ENCODE measurements around the gene DLX4. TPM values are rescaled to one million over a fixed set of nuclear protein-coding genes. Genes with fewer than 3 reads are reported as not detected.

DLX4 gene
- total and polyA plus RNA-seq, 2 of the 4 experiments (the other 2 are of a cell fraction), result not detected

DNA sequence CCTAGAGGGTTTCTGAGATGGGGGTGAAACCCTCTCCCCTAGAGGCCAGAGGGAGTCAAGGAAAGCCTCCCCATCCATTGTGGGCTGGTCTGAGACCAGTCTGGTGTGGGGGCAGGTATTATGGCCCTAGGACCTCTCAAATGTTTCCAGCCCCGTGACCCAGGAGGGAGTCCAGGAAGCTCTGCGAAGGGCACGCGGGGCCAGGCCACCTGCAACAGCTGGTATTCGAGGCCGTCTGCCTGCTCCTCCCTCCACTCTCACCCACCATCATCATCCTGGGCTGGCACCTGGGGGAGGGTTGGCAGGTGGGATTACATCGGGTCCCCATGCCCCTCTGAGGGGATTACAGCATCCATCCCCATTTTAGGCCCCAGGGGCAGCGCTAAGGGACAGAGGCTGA is 38.1 kb upstream of the DLX4 start:
- Histone ChIP-seq H3K4me2 (ENCODE audit: low read depth, low read length) (no peak overlapping the region), H2BK15ac (ENCODE audit: low read depth, low read length) (no peak overlapping the region), H3K4me3 (ENCODE audit: insufficient read depth, low read depth, low read length) (no peak overlapping the region), H3K18ac (ENCODE audit: low read depth, low read length) (no peak overlapping the region), H4K91ac (ENCODE audit: insufficient read depth, low read depth, low read length) (no peak overlapping the region), H3K9me3 (ENCODE audit: control insufficient read depth, insufficient read depth, low read length) (no peaks in the 10 kb centered on the region), H3K9ac (ENCODE audit: low read depth, low read length) (no peak overlapping the region), H4K8ac (ENCODE audit: low read depth in 2 of 2, low read length in 2 of 2) (no peak overlapping the region), H4K5ac (ENCODE audit: low read depth, low read length) (no peak overlapping the region), H3K27ac (ENCODE audit: insufficient read depth, low read length) (no peak overlapping the region), H2BK20ac (ENCODE audit: low read depth, low read length) (no peak overlapping the region), H2BK5ac (ENCODE audit: low read depth, low read length, poor library complexity, severe bottlenecking) (no peak overlapping the region), H3K4me1 (ENCODE audit: control insufficient read depth, insufficient read depth, low read length) (no peaks in the 10 kb centered on the region), H3K36me3 (ENCODE audit: control insufficient read depth, insufficient read depth, low read length) (no peaks in the 10 kb centered on the region), H2AK9ac (replicated peaks; ENCODE audit: low read depth, low read length, poor library complexity) (no peak overlapping the region), H4K20me1 (ENCODE audit: insufficient read depth, low read length) (no peaks in the 10 kb centered on the region), H3K23ac (ENCODE audit: low read depth, low read length) (no peak overlapping the region), H3K56ac (ENCODE audit: extremely low read depth, insufficient read depth, low read length) (no peak overlapping the region), H3K4ac (ENCODE audit: low read depth, low read length) (no peak overlapping the region), H3K14ac (replicated peaks; ENCODE audit: low read depth, low read length) (no peak overlapping the region), H3K79me1 (ENCODE audit: low read depth in 1 of 2, low read length in 2 of 2) (no peaks in the 10 kb centered on the region), H2AFZ (replicated peaks; ENCODE audit: low read length, poor library complexity) (no peak overlapping the region), H3K27me3 (ENCODE audit: control insufficient read depth, insufficient read depth, low read length) (peaks cover 88% of the 10 kb centered on the region), H2AK5ac (ENCODE audit: low read depth, low read length) (no peak overlapping the region), H2BK120ac (ENCODE audit: low read depth, low read length) (no peak overlapping the region), H3K9me1 (ENCODE audit: insufficient read depth, low read length) (no peaks in the 10 kb centered on the region; the same call in 1 of the 2 replicates)
- dilution Hi-C loops (cut with HindIII; ENCODE audit: low sequenced_read_pairs, unreplicated experiment) (no loop called here), intact Hi-C loops (cut with micrococcal nuclease) (no loop called here), in situ Hi-C loops (cut with MboI; ENCODE audit: low sequenced_read_pairs) (no loop called here)
- ChIA-PET POLR2A (ENCODE audit: unreplicated experiment) (interaction anchor here (0.5 kb wide), 1 partner anchor 48 kb away, joined by 3 read pairs; no protein-coding TSS in a partner anchor), CTCF (no interaction called here)
- DNase-seq, result no peak
- WGBS, 2 experiments (ENCODE audit: extremely low coverage in 2 of 2, insufficient read length in 1 of 2), result no CpG with 5 or more reads among the region's 8 CpGs
- no peak for ATAC-seq (ENCODE audit: low read depth)
- BruUV-seq (replicated peaks), result no TSS peak
- TF ChIP-seq MAZ (IDR thresholded peaks at IDR 0.05; ENCODE audit: borderline replicate concordance, low read depth, low read length), result no peak
- no peak for TF ChIP-seq RCOR1 (IDR thresholded peaks at IDR 0.05; ENCODE audit: insufficient replicate concordance, low read length)
- no peak for TF ChIP-seq MAFK (IDR thresholded peaks at IDR 0.05; ENCODE audit: low read depth, low read length)
- TF ChIP-seq POLR2A (IDR thresholded peaks at IDR 0.05; ENCODE audit: low read depth, low read length), result no peak
- TF ChIP-seq MXI1 (IDR thresholded peaks at IDR 0.05; ENCODE audit: borderline replicate concordance, low read depth, low read length), result no peak
- TF ChIP-seq, protein P1, sequence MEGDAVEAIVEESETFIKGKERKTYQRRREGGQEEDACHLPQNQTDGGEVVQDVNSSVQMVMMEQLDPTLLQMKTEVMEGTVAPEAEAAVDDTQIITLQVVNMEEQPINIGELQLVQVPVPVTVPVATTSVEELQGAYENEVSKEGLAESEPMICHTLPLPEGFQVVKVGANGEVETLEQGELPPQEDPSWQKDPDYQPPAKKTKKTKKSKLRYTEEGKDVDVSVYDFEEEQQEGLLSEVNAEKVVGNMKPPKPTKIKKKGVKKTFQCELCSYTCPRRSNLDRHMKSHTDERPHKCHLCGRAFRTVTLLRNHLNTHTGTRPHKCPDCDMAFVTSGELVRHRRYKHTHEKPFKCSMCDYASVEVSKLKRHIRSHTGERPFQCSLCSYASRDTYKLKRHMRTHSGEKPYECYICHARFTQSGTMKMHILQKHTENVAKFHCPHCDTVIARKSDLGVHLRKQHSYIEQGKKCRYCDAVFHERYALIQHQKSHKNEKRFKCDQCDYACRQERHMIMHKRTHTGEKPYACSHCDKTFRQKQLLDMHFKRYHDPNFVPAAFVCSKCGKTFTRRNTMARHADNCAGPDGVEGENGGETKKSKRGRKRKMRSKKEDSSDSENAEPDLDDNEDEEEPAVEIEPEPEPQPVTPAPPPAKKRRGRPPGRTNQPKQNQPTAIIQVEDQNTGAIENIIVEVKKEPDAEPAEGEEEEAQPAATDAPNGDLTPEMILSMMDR (conservative IDR thresholded peaks at IDR 0.05; ENCODE audit: low read depth, low read length), result no peak
- TF ChIP-seq NFE2L2 (IDR thresholded peaks at IDR 0.05; ENCODE audit: low read depth, low read length), result no peak
- TF ChIP-seq RFX5 (IDR thresholded peaks at IDR 0.05; ENCODE audit: low read depth, low read length), result no peak
- TF ChIP-seq RAD21 (IDR thresholded peaks at IDR 0.05; ENCODE audit: low read length), result no peak
- no peak for TF ChIP-seq ELK1 (IDR thresholded peaks at IDR 0.05; ENCODE audit: borderline replicate concordance, low read depth, low read length)
- TF ChIP-seq FOS (IDR thresholded peaks at IDR 0.05; ENCODE audit: low read depth, low read length), result no peak
- no peak for TF ChIP-seq BHLHE40 (IDR thresholded peaks at IDR 0.05; ENCODE audit: low read depth, low read length)
- TF ChIP-seq, protein P2, sequence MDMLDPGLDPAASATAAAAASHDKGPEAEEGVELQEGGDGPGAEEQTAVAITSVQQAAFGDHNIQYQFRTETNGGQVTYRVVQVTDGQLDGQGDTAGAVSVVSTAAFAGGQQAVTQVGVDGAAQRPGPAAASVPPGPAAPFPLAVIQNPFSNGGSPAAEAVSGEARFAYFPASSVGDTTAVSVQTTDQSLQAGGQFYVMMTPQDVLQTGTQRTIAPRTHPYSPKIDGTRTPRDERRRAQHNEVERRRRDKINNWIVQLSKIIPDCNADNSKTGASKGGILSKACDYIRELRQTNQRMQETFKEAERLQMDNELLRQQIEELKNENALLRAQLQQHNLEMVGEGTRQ (IDR thresholded peaks at IDR 0.05; ENCODE audit: low read depth, low read length), result no peak

Data from IMR-90 (cell line).